Fibroblast of pulmonary artery (primary cell): ENCODE data around the gene SORBS1.
"Not testable (repeated sequence)": the region's sequence is repeated elsewhere in the genome, so short reads cannot be mapped to it uniquely, and the experiment has no call there.

ENCODE experiments used
- DNase-seq: peaks from one replicate; pipeline ENCODE4 v3.0.0-alpha.2; 2010; ENCODE audit warnings: low read depth
- H3K4me3 ChIP-seq: replicated peaks from 2 replicates; pipeline ENCODE4 v1.5.1; 2011; ENCODE audit warnings: low read depth, mild to moderate bottlenecking, control low read depth, low read length, moderate library complexity
- TF ChIP-seq, protein P1 (sequence below): IDR thresholded peaks from 2 replicates; pipeline ENCODE4 v1.5.1; 2011; ENCODE audit warnings: mild to moderate bottlenecking, control low read depth, low read length, inconsistent platforms; ENCODE audit errors: missing control alignments

Gene SORBS1

DNA sequence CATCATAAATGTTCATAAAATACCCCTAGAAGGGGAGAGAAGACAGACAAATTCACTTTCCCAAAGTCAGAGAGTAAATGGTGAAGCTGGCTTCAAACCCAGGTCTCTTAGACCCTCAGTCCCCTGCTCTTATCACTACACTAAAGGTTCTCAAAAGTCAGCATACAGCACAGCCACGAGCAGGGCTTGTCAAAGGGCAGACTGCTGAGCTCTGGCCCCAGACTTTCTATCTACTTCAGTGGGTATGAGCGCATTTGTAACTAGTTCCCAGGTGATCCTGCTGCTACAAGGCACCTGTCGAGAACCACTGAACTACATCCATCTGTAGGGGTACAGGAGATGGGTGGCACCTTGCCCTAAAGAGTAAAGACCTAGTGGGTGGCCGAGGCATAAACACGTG, 91.5 kb downstream of the SORBS1 start:
- H3K4me3 ChIP-seq: no peak overlapping the region
- TF ChIP-seq, protein P1, sequence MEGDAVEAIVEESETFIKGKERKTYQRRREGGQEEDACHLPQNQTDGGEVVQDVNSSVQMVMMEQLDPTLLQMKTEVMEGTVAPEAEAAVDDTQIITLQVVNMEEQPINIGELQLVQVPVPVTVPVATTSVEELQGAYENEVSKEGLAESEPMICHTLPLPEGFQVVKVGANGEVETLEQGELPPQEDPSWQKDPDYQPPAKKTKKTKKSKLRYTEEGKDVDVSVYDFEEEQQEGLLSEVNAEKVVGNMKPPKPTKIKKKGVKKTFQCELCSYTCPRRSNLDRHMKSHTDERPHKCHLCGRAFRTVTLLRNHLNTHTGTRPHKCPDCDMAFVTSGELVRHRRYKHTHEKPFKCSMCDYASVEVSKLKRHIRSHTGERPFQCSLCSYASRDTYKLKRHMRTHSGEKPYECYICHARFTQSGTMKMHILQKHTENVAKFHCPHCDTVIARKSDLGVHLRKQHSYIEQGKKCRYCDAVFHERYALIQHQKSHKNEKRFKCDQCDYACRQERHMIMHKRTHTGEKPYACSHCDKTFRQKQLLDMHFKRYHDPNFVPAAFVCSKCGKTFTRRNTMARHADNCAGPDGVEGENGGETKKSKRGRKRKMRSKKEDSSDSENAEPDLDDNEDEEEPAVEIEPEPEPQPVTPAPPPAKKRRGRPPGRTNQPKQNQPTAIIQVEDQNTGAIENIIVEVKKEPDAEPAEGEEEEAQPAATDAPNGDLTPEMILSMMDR: no peak
- no peak for DNase-seq

DNA sequence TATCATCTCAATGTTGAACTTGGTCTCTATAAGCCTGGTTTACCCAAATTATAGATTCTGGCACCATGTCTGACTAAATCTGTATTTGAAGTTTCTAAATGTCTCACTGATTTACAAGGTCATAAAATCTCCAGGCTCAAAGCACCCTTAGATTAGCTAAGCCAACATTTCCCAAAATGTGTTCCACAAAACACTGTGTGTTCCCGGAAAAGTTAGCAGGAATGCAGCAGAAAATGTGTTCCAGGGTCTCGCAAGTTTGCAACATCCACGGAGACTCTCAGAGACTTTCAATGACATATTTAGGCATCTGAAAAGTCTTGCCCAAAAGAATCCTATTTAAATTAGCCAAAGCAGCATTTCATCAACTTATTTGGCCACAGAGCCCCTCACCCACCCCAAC, 91.9 kb downstream of the SORBS1 start:
- TF ChIP-seq, protein P1: no peak
- no peak for DNase-seq
- no peak overlapping the region for H3K4me3 ChIP-seq

DNA sequence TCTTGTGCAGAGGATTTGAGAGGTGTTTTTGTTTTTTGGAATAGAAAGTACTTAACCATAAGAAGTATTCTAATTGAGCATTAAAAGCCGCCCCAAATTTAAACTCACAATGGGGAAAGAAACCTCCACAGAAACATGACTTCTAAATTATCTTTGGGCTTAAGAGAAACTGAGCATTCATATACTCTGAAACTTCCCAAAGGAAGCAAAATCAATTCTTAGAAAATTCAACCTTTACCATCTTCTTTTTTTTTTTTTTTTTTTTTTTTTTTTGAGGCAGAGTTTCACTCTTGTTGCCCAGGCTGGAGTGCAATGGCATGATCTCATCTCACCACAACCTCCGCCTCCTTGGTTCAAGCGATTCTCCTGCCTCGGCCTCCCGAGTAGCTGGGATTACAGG, 93.5 kb downstream of the SORBS1 start:
- DNase-seq, H3K4me3 ChIP-seq: not testable (repeated sequence)

DNA sequence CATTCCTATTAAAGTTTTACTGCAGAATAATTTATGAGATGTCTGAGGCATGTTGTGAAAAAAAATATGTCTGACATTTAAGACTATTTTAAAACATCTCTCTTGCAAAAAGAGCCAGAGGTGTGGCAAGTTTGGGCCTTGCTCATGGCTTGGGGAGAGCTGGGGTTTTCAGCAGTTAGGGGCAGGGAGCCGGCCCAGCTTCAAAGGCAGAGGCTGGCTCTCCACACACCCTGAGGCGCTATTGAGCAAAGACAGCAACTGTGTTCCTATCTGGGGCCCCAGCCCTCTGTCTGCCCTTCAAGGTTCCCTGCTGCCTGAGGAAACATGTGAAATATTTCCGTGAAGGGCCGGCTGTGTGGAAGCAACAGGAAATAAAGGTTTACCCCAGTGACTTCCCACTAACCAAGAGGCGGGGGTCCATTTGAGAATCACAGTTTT, 94.0 kb downstream of the SORBS1 start:
- H3K4me3 ChIP-seq: no peak overlapping the region
- TF ChIP-seq, protein P1: no peak
- peak; percentile 56 for DNase-seq

DNA sequence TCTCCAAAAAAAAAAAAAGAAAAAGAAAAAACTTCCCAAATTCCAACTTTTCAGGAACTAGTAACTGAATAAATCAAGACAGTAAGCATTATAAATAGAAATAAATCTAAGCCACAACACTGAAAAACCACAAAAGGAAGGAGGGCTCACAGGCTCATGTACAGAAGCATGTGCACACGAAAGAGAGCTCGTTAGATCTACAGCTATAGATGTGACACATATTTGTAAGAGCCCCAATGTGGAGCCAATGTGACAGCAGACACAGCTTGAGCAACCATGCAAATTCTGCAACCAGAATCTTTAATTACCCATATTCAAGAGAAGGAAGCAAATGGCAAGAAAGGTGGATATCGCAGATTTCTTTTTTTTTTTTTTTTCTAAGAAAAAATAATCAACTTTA, 94.7 kb downstream of the SORBS1 start:
- no peak for DNase-seq
- no peak overlapping the region for H3K4me3 ChIP-seq
- TF ChIP-seq, protein P1: no peak

DNA sequence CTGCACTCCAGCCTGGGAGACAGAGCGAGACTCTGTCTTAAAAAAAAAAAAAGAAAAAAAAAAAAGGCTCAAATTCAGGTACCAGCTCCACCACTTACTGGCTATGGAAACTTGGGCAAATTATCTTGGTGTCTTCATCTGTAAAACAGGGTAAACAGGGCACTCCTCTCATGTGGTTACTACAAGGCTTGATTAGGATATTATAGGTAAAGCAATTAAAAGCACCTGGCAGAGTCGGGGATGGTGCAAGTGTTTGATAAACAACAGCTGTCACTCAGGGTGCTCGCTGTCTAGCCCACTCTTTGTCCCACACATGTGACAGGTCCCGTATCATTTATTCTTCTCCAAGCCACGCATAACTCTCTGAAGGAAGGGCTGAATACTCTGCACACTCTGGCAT, 96.9 kb downstream of the SORBS1 start:
- H3K4me3 ChIP-seq: no peak overlapping the region
- DNase-seq: no peak

DNA sequence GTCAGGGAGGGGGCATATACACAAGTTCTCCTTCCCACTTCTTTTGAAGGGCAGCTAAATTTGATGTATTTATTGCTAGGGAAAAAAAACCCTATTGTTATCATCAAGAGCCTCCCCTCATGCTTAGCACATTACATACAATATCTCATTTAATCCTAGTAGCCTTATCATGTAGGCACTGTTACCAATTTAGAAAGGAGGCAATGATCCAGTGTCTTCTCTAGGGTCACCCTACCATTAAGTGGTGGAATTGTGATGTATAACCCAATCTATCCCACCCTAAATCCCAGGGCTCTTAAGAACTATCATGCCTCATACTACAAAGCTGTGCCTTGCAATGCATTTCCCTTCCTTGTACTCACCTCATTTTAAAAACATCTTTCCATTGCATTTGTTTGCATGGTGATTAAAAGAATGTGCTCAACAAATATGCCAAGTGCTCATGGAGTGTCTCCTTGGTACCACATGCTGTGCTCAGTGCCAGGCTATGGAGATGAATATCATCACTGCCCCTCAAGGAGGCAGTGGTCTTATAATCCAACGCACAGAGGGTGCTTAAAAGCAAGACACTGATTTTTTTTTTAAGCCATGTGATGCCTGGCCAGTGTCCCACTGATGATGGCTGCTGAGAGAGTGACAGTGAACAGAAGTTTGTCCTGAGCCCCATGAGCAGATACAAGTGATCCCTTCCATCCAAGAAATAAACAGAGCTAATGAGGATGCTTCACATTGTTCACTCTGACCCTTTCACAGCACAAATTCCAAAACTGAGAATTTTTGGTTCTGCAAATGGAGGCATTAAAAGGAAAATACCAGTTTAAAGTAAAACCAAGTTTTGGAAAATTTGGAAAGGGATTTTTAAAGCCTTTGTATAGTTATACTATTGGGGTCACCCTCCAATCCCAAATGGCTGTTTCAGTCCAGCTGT, 98.2 kb downstream of the SORBS1 start:
- no peak for DNase-seq
- TF ChIP-seq, protein P1: no peak
- no peak overlapping the region for H3K4me3 ChIP-seq

More for the DNA sequence above, 96.9 kb downstream of the SORBS1 start:
- TF ChIP-seq, protein P1: no peak
